Endothelial cell of umbilical vein (primary cell): ENCODE measurements around the gene MMS22L. TPM values are rescaled to one million over a fixed set of nuclear protein-coding genes. Genes with fewer than 3 reads are reported as not detected.

Experiments
- BruUV-seq: library from RNA; stranded (reverse); fragments of 400-500 nt; replicated peaks from 2 replicates; lab custom pipeline; 2021; lab: Mats Ljungman, UMichigan
- CTCF ChIA-PET: fragments of 300-600, 350-600 bp; sonication (Branson Sonifier 250); formaldehyde crosslinking; loops from one replicate; lab custom pipeline; 2021; ENCODE audit warnings: antibody characterized with exemption, inconsistent platforms; lab: Charles Lee
- POLR2A ChIA-PET: fragments of 300-600, 350-600 bp; sonication (Branson Sonifier 250); formaldehyde crosslinking; loops from one replicate; lab custom pipeline; 2021; ENCODE audit warnings: antibody characterized with exemption, inconsistent platforms; lab: Charles Lee
- DNase-seq: peaks from one replicate; pipeline ENCODE4 v3.0.0-alpha.2; 2011; ENCODE audit warnings: low read depth, low spot score
- FAIRE-seq: peaks from 2 replicates; lab custom pipeline; 2011; peaks lifted over from hg19 to GRCh38; lab: Jason Lieb, UNC
- H2AFZ ChIP-seq: 2 replicates; pipeline ENCODE4 v1.6.0; 2012; ENCODE audit warnings: low read depth, low read length, control low read depth, inconsistent platforms
- H3K27ac ChIP-seq: 2 replicates; pipeline ENCODE4 v1.5.1; 2011; ENCODE audit warnings: low read depth, mild to moderate bottlenecking, control low read depth, low read length, moderate library complexity; ENCODE audit not compliant: insufficient read depth
- H3K27me3 ChIP-seq, 2 experiments: 2 replicates each; pipeline versions ENCODE4 v1.6.0 to v1.6.1; 2011; ENCODE audit warnings: low read length in 2 of 2, mixed read lengths in 1 of 2; ENCODE audit not compliant: control insufficient read depth in 2 of 2, insufficient read depth in 2 of 2
- H3K36me3 ChIP-seq, 2 experiments: 2 replicates in 1 of 2; 3 replicates in 1 of 2; pipeline ENCODE4 v1.5.1; 2011; ENCODE audit warnings: low read length in 2 of 2, mild to moderate bottlenecking in 1 of 2, moderate library complexity in 1 of 2; ENCODE audit not compliant: control insufficient read depth in 2 of 2, insufficient read depth in 2 of 2; ENCODE audit errors: extremely low read depth in 1 of 2
- H3K4me1 ChIP-seq: 3 replicates; pipeline ENCODE4 v1.5.1; 2011; ENCODE audit warnings: mild to moderate bottlenecking, low read length; ENCODE audit not compliant: control insufficient read depth, insufficient read depth; ENCODE audit errors: extremely low read depth
- H3K4me2 ChIP-seq: 2 replicates; pipeline ENCODE4 v1.6.1; 2011; ENCODE audit warnings: low read length, control low read depth, mixed read lengths; ENCODE audit not compliant: insufficient read depth
- H3K4me3 ChIP-seq, 3 experiments: fragments of 200-600 bp in 1 of 3; sonication (generic), shearing (Covaris generic) in 1 of 3; replicated peaks in 1 of 3; 2 replicates each; pipeline ENCODE4 v1.5.1; 2011 to 2016; ENCODE audit warnings: control low read depth in 3 of 3, low read length in 3 of 3, mild to moderate bottlenecking in 2 of 3, inconsistent platforms in 1 of 3, low read depth in 1 of 3, moderate library complexity in 1 of 3; ENCODE audit not compliant: insufficient read depth in 1 of 3
- H3K79me2 ChIP-seq: 2 replicates; pipeline ENCODE4 v1.6.0; 2012; ENCODE audit warnings: low read length, inconsistent platforms; ENCODE audit not compliant: control insufficient read depth, insufficient read depth
- H3K9ac ChIP-seq: replicated peaks from 2 replicates; pipeline ENCODE3; 2011; ENCODE audit warnings: low read length, control low read depth; ENCODE audit not compliant: insufficient read depth; ENCODE audit errors: extremely low read depth
- H3K9me1 ChIP-seq: replicated peaks from 3 replicates; pipeline ENCODE4 v1.6.0; 2011; ENCODE audit warnings: mild to moderate bottlenecking, low read length; ENCODE audit not compliant: control insufficient read depth, insufficient read depth; ENCODE audit errors: extremely low read depth
- H3K9me3 ChIP-seq: replicated peaks from 2 replicates; pipeline ENCODE4 v1.5.1; 2012; ENCODE audit warnings: low read length, inconsistent platforms; ENCODE audit not compliant: control insufficient read depth, insufficient read depth
- H4K20me1 ChIP-seq: replicated peaks from 2 replicates; pipeline ENCODE3; 2011; ENCODE audit warnings: mild to moderate bottlenecking, low read length; ENCODE audit not compliant: control insufficient read depth, insufficient read depth; ENCODE audit errors: extremely low read depth
- FOS ChIP-seq: IDR thresholded peaks from 2 replicates; pipeline ENCODE4 v1.6.1; 2011; ENCODE audit warnings: mild to moderate bottlenecking, low read length, moderate library complexity, borderline replicate concordance; ENCODE audit not compliant: insufficient read depth
- GATA2 ChIP-seq: IDR thresholded peaks from 2 replicates; pipeline ENCODE4 v1.7.0; 2011; ENCODE audit warnings: low read depth, mild to moderate bottlenecking, moderate library complexity, mixed read lengths, low read length; ENCODE audit not compliant: insufficient read length, insufficient read depth
- JUN ChIP-seq: IDR thresholded peaks from 2 replicates; pipeline ENCODE4 v1.6.1; 2011; ENCODE audit warnings: borderline replicate concordance, low read depth; ENCODE audit not compliant: insufficient read length, insufficient read depth
- MYC ChIP-seq: IDR thresholded peaks from one replicate; pipeline ENCODE4 v1.6.1; 2011; ENCODE audit warnings: mild to moderate bottlenecking, low read depth, low read length
- POLR2A ChIP-seq: IDR thresholded peaks from 2 replicates; pipeline ENCODE4 v1.6.1; 2012; ENCODE audit warnings: low read depth, mild to moderate bottlenecking, control low read depth, low read length
- POLR2AphosphoS5 ChIP-seq: IDR thresholded peaks from 2 replicates; pipeline ENCODE4 v1.6.1; 2012; ENCODE audit warnings: low read depth, mild to moderate bottlenecking, control low read depth, low read length, moderate library complexity; ENCODE audit not compliant: insufficient read depth
- dilution Hi-C: fragments of 300-500 bp; cut with MboI; formaldehyde crosslinking; loops from one replicate; pipeline ENCODE4 v1.15.0; 2019; ENCODE audit warnings: low sequenced_read_pairs; ENCODE audit not compliant: extremely low pct_ligation_motif_present
- intact Hi-C: fragments of 100-400 bp; cut with micrococcal nuclease; formaldehyde crosslinking; loops from one replicate; pipeline ENCODE4 v1.10.0; 2022
- polyA plus RNA-seq, 4 experiments: library from polyadenylated mRNA; depleted of rRNA in 3 of 4; stranded (reverse) in 3 of 4; unstranded in 1 of 4; fragments of >200 nt; gene quantifications; 2 replicates each; pipeline versions ENCODE4 v1.2.1 to v1.2.3, GENCODE V29; 2011 to 2012; ENCODE audit warnings: missing spikeins in 1 of 4
- total RNA-seq: library from RNA; stranded (reverse); gene quantifications from 2 replicates; pipeline ENCODE4 v1.2.3, GENCODE V29; 2021
- TF ChIP-seq, protein P1 (sequence below), 2 donors: IDR thresholded peaks; 1 replicate in 1 of 2; 2 replicates in 1 of 2; pipeline ENCODE4 v1.5.1; 2011; ENCODE audit warnings: low read length in 2 of 2, mild to moderate bottlenecking in 2 of 2, moderate library complexity in 2 of 2, control low read depth in 1 of 2, inconsistent platforms in 1 of 2, low read depth in 1 of 2; ENCODE audit not compliant: insufficient read depth in 1 of 2; ENCODE audit errors: extremely low read depth in 1 of 2

Gene MMS22L
- total and polyA plus RNA-seq, 2 donors (not counting 3 experiments of a cell fraction or from before 2014, with no cell fraction given), result 5.5 to 19.3 TPM

DNA sequence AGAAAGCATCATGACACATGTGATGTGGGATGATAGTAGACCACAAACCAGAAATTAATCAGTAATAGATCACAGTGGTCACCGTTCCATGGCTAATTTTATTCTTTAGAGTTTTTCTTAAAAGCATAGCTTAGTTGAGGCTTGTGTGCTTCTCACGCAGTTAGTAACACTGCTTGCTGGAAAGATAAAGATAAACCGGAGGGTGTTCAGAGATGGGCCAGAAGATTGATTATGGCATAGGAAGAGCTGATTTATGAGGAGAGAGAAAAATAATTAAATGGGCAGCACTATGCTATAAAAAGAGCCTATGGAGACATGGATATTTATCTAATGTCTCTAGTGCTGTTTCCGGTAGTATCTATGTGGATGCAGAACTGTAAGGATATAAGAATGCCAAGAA is 173.6 kb downstream of the MMS22L start:
- H3K79me2 ChIP-seq, result no peaks in the 10 kb centered on the region
- POLR2A ChIA-PET, result interaction anchor here (0.6 kb wide), 1 partner anchor 1662 kb away, joined by 3 read pairs; no protein-coding TSS in a partner anchor
- no peak overlapping the region for H3K27ac ChIP-seq
- H4K20me1 ChIP-seq, result no peaks in the 10 kb centered on the region
- no peak for DNase-seq
- peaks cover 0 to 10% of the 10 kb centered on the region in 2 experiments for H3K27me3 ChIP-seq
- no peak overlapping the region for H2AFZ ChIP-seq
- dilution Hi-C loops (no loop called here), intact Hi-C loops (no loop called here)
- H3K4me1 ChIP-seq, result no peaks in the 10 kb centered on the region
- CTCF ChIA-PET, result no interaction called here
- no peak overlapping the region for H3K4me2 ChIP-seq
- no peak for FAIRE-seq
- H3K9me3 ChIP-seq, result no peaks in the 10 kb centered on the region
- no peak for TF ChIP-seq FOS
- TF ChIP-seq, protein P1, sequence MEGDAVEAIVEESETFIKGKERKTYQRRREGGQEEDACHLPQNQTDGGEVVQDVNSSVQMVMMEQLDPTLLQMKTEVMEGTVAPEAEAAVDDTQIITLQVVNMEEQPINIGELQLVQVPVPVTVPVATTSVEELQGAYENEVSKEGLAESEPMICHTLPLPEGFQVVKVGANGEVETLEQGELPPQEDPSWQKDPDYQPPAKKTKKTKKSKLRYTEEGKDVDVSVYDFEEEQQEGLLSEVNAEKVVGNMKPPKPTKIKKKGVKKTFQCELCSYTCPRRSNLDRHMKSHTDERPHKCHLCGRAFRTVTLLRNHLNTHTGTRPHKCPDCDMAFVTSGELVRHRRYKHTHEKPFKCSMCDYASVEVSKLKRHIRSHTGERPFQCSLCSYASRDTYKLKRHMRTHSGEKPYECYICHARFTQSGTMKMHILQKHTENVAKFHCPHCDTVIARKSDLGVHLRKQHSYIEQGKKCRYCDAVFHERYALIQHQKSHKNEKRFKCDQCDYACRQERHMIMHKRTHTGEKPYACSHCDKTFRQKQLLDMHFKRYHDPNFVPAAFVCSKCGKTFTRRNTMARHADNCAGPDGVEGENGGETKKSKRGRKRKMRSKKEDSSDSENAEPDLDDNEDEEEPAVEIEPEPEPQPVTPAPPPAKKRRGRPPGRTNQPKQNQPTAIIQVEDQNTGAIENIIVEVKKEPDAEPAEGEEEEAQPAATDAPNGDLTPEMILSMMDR (IDR thresholded peaks at IDR 0.05; ENCODE audit: extremely low read depth in 1 of 2, insufficient read depth in 1 of 2, low read depth in 1 of 2, low read length in 2 of 2), result no peak
- no peak overlapping the region for H3K9ac ChIP-seq
- BruUV-seq, result no TSS peak
- no peaks in the 10 kb centered on the region for H3K9me1 ChIP-seq
- H3K4me3 ChIP-seq, result no peak overlapping the region
- no peaks in the 10 kb centered on the region for H3K36me3 ChIP-seq

DNA sequence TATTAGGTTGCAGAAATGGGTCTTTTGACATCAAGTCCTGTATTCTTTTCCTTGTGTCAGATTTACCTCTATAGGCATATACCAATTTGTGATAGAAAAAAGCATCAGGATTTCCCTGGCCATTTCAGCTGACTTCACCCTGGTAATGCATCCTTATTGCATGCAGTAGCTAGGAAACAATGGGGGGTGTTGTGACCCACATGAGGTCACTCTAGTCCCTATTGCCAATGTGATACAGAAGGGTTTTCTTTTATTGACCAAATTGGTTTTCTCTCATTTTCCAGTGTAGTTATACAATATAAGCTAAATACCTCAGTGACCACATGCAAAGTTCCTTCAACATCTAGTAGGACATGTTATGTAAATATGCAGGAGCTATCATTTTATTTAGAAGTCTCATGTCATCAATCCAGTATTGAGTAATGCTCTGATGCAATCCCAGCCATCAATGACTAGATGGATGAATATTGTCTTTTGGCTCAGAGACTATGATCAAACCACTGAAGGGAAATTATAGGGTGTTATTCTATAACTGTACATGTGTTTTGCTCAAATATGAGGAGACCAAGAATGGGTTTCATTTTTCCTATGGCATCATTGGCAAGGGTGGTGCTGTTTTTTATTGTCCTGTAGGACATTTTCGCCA is 180.7 kb downstream of the MMS22L start:
- no peak for TF ChIP-seq JUN
- TF ChIP-seq, protein P1 (IDR thresholded peaks at IDR 0.05; ENCODE audit: extremely low read depth in 1 of 2, insufficient read depth in 1 of 2, low read depth in 1 of 2, low read length in 2 of 2), result no peak
- no peak for TF ChIP-seq MYC
- TF ChIP-seq FOS, result no peak
- TF ChIP-seq POLR2AphosphoS5, result no peak
- no peak for TF ChIP-seq GATA2
- TF ChIP-seq POLR2A, result no peak
- Histone ChIP-seq H2AFZ (no peak overlapping the region), H3K4me2 (no peak overlapping the region), H3K27ac (no peak overlapping the region), H3K4me3 (no peak overlapping the region), H3K9ac (no peak overlapping the region), H3K36me3 (no peaks in the 10 kb centered on the region), H3K4me1 (no peaks in the 10 kb centered on the region), H3K79me2 (no peaks in the 10 kb centered on the region), H3K9me3 (no peaks in the 10 kb centered on the region), H4K20me1 (no peaks in the 10 kb centered on the region), H3K9me1 (no peaks in the 10 kb centered on the region), H3K27me3 (no peaks in the 10 kb centered on the region)
- ChIA-PET POLR2A (no interaction called here), CTCF (no interaction called here)
- no TSS peak for BruUV-seq
- FAIRE-seq (no peak), DNase-seq (no peak)
- intact Hi-C loops (no loop called here), dilution Hi-C loops (no loop called here)
